Transverse colon (tissue), 4 donors: Measurements from ENCODE around the gene MRPL28. TPM values are rescaled to one million over a fixed set of nuclear protein-coding genes. Genes with fewer than 3 reads are reported as not detected.

Source experiments
- DNase-seq: peaks from one replicate; pipeline ENCODE4 v3.0.0-alpha.2; 2019
- H3K27ac ChIP-seq, 4 donors: fragments of 200-600 bp; sonication (generic); 2 replicates each; pipeline ENCODE4 v1.5.1; 2016 to 2018; ENCODE audit warnings: inconsistent platforms in 4 of 4
- H3K27me3 ChIP-seq: fragments of 200-600 bp; sonication (generic); 2 replicates; pipeline ENCODE4 v1.5.1; 2017; ENCODE audit warnings: inconsistent platforms
- H3K36me3 ChIP-seq, 4 donors: fragments of 200-600 bp; sonication (generic); 2 replicates each; pipeline ENCODE4 v1.5.1; 2017 to 2019; ENCODE audit warnings: inconsistent platforms in 4 of 4
- H3K4me1 ChIP-seq, 4 donors: fragments of 200-600 bp; sonication (generic); 2 replicates each; pipeline ENCODE4 v1.5.1; 2017 to 2020; ENCODE audit warnings: inconsistent platforms in 4 of 4
- H3K4me3 ChIP-seq, 4 donors: fragments of 200-600 bp; sonication (generic); 1 replicate in 1 of 4; 2 replicates in 3 of 4; pipeline versions ENCODE4 v1.5.1 to v1.6.1; 2017 to 2019; ENCODE audit warnings: inconsistent platforms in 4 of 4
- H3K9me3 ChIP-seq, 2 donors: fragments of 200-600 bp; sonication (generic); 2 replicates each; pipeline ENCODE4 v1.5.1; 2017 to 2019; ENCODE audit warnings: inconsistent platforms in 2 of 2
- EP300 ChIP-seq: sonication (generic); formaldehyde crosslinking; IDR thresholded peaks from one replicate; pipeline ENCODE4 v1.6.1; 2017; ENCODE audit warnings: antibody characterized with exemption, low read depth
- POLR2A ChIP-seq: fragments of 450-650 bp; IDR thresholded peaks from one replicate; pipeline ENCODE4 v1.6.1; 2016; ENCODE audit warnings: antibody characterized with exemption, mild to moderate bottlenecking, moderate library complexity
- POLR2AphosphoS5 ChIP-seq, 3 donors: sonication (generic); formaldehyde crosslinking; IDR thresholded peaks; one replicate each; pipeline ENCODE4 v1.6.1; 2016; ENCODE audit warnings: antibody characterized with exemption in 3 of 3
- WGBS, 2 donors: methylation state at CpG; one replicate each; pipeline ENCODE4 v1.1.5; 2018; ENCODE audit warnings: low coverage in 1 of 2; 5-methylcytosine and 5-hydroxymethylcytosine counted together
- in situ Hi-C, 4 donors: fragments of 200-750 bp; cut with MboI; loops; one replicate each; pipeline versions ENCODE4 v1.15.0 to v1.15.1; 2017; ENCODE audit warnings: low sequenced_read_pairs in 3 of 4, low pct_ligation_motif_present in 1 of 4, low pct_unique_long_range_greater_than_20kb in 1 of 4
- intact Hi-C: fragments of 100-400 bp; cut with DNase I; formaldehyde crosslinking; loops from one replicate; pipeline ENCODE4 v1.15.1; 2023; ENCODE audit warnings: low total_unique reads
- total RNA-seq, 4 donors: library from RNA; depleted of rRNA; stranded (reverse); fragments of >200 nt; gene quantifications; one replicate each; pipeline ENCODE4 v1.1.0, GENCODE V29; 2016
- TF ChIP-seq, protein P1 (sequence below), 5 experiments: fragments of 200-600 bp in 3 of 5; fragments of 450-650 bp in 2 of 5; sonication (generic) in 3 of 5; IDR thresholded peaks; 1 replicate in 2 of 5; 2 replicates in 3 of 5; pipeline ENCODE4 v1.5.1; 2016 to 2017; ENCODE audit warnings: antibody characterized with exemption in 5 of 5, inconsistent platforms in 3 of 5, mild to moderate bottlenecking in 2 of 5, moderate library complexity in 1 of 5

Gene MRPL28
- total RNA-seq, 4 donors from 2014 or later = 24.7 to 81.2 (median 53.0) TPM

DNA sequence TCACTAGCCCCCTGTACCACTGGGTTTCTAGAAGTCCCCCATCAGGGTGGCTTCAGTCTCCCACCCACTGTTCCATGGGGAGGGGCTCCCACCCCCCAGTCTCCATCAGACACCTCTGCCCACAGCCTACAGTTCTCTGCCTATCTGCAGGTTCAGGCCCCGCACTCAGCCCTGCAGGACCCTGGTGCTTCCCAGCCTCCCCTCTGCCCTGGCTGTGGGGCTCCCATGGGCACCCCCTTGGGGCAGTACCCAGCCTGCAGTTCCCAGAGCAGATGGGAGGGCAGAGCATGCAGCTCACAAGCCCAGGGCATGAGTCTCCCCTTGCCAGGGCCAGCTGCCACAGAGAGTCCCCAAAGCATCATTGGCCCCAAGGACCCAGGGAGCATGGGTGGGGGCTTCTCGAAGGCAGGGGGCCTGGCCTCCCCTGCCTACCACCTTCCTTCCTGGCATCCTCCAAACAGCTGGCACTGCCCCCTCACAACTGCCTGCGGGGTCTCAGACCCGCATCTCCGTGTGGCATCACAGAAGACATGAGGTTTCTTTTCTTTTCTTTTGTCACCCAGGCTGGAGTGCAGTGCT lies 2.8 kb upstream of the MRPL28 start:
- Histone ChIP-seq H3K4me3 (no peak overlapping the region), H3K4me1 (peaks cover 12 to 19% (median 13%) of the 10 kb centered on the region in 4 donors), H3K9me3 (no peaks in the 10 kb centered on the region), H3K36me3 (peaks cover 0 to 15% (median 7%) of the 10 kb centered on the region in 4 donors), H3K27ac (no peak overlapping the region), H3K27me3 (no peaks in the 10 kb centered on the region)
- 75 to 90% methylated on average over 2 to 5 of the region's 5 CpGs for WGBS, 2 donors
- DNase-seq = no peak
- intact Hi-C loops (no loop called here), in situ Hi-C loops (no loop called here)
- TF ChIP-seq, protein P1, sequence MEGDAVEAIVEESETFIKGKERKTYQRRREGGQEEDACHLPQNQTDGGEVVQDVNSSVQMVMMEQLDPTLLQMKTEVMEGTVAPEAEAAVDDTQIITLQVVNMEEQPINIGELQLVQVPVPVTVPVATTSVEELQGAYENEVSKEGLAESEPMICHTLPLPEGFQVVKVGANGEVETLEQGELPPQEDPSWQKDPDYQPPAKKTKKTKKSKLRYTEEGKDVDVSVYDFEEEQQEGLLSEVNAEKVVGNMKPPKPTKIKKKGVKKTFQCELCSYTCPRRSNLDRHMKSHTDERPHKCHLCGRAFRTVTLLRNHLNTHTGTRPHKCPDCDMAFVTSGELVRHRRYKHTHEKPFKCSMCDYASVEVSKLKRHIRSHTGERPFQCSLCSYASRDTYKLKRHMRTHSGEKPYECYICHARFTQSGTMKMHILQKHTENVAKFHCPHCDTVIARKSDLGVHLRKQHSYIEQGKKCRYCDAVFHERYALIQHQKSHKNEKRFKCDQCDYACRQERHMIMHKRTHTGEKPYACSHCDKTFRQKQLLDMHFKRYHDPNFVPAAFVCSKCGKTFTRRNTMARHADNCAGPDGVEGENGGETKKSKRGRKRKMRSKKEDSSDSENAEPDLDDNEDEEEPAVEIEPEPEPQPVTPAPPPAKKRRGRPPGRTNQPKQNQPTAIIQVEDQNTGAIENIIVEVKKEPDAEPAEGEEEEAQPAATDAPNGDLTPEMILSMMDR (IDR thresholded peaks at IDR 0.05) = no peak
- TF ChIP-seq EP300 = no peak
- TF ChIP-seq POLR2AphosphoS5 (IDR thresholded peaks at IDR 0.05) = no peak
- TF ChIP-seq POLR2A = no peak

- Histone ChIP-seq H3K4me3 (no peak overlapping the region), H3K27me3 (no peaks in the 10 kb centered on the region), H3K36me3 (peaks cover 0 to 22% (median 9%) of the 10 kb centered on the region in 4 donors), H3K4me1 (peaks cover 12 to 19% (median 13%) of the 10 kb centered on the region in 4 donors), H3K9me3 (no peaks in the 10 kb centered on the region), H3K27ac (no peak overlapping the region)
- in situ Hi-C loops (no loop called here), intact Hi-C loops (no loop called here)
- 93% methylated on average over 15 of the region's 19 CpGs; no CpG with 5 or more reads in 1 of the 2 donors for WGBS, 2 donors
- DNase-seq = no peak
- TF ChIP-seq POLR2AphosphoS5 (IDR thresholded peaks at IDR 0.05) (no peak), POLR2A (no peak), EP300 (no peak)
- TF ChIP-seq, protein P1 (IDR thresholded peaks at IDR 0.05) = no peak
These were observed 2.1 kb upstream of the MRPL28 start for GRCh38 chr16:372302-372983.

DNA sequence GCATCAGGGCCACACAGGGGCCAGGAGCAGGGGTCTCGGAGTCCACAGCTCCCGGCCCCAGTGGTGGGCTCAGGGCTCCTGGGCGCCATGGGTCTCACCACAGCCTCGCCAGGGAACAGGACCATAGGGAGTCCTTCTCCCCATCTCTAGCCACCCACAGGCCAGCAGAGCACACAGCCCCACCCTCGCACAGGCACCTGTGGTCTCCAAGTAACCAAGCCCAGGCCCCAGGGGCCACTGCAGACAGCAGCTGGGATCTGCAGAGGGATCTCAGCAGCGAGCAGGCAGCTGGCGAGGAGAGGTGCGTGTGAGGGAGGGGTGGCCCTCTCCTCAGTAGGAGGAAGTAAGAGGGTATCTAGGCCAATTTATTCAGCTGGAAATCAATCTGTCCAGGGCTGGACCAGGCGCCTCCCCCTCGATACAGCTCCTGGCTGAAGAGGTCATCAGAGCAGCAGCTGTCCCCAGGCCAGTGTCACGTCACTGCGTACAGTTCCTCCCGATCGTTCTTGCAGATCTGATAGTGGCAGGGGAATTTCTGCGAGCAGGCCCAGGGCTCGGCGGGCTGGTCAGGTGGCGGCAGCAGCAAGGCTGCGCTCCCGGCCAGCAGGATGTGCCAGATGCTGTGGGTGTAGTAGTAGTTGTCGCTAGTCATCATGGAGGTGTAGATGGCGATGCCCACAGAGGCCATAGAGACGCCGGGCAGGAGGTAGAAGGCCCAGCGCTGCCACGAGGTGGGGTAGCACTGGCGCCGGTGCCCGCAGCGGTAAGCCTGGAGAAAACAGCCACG lies 1.4 kb upstream of the MRPL28 start:
- Histone ChIP-seq H3K27me3 (no peaks in the 10 kb centered on the region), H3K9me3 (no peaks in the 10 kb centered on the region), H3K4me1 (peaks cover 12 to 19% (median 13%) of the 10 kb centered on the region in 4 donors), H3K4me3 (no peak overlapping the region), H3K36me3 (peaks cover 0 to 24% (median 9%) of the 10 kb centered on the region in 4 donors), H3K27ac (peak overlapping the region in 1 of 4 donors; percentile 84)
- intact Hi-C loops = no loop called here
- TF ChIP-seq POLR2AphosphoS5 (IDR thresholded peaks at IDR 0.05) (no peak), POLR2A (no peak), EP300 (no peak)
- TF ChIP-seq, protein P1 (IDR thresholded peaks at IDR 0.05) = no peak
- DNase-seq = no peak
- 90% methylated on average over 29 of the region's 31 CpGs; no CpG with 5 or more reads in 1 of the 2 donors for WGBS, 2 donors
- in situ Hi-C loops = no loop called here

- Histone ChIP-seq H3K27me3 (no peaks in the 10 kb centered on the region), H3K4me1 (peaks cover 12 to 19% (median 13%) of the 10 kb centered on the region in 4 donors), H3K27ac (peak overlapping the region; percentile 71 to 84 (median 72)), H3K36me3 (peaks cover 0 to 24% (median 8%) of the 10 kb centered on the region in 4 donors), H3K9me3 (no peaks in the 10 kb centered on the region), H3K4me3 (peak overlapping the region in 2 of 4 donors; percentile 43 to 61)
- in situ Hi-C loops = no loop called here
- intact Hi-C loops = no loop called here
- WGBS, 2 donors = 44 to 59% methylated on average over 4 to 9 of the region's 10 CpGs
- TF ChIP-seq, protein P1 (IDR thresholded peaks at IDR 0.05) = no peak
- no peak for TF ChIP-seq EP300
- TF ChIP-seq POLR2AphosphoS5 (IDR thresholded peaks at IDR 0.05) = no peak
- DNase-seq = peak; percentile 52
These were observed 709 bp upstream of the MRPL28 start for GRCh38 chr16:370979-371514.
